ENCODE results near the gene FGD4. TPM values are rescaled to one million over a fixed set of nuclear protein-coding genes. Genes with fewer than 3 reads are reported as not detected.

The FGD4 gene
- total and polyA plus RNA-seq, 2 of the 4 experiments (the other 2 are of a cell fraction) = 2.1 to 8.8 TPM

DNA sequence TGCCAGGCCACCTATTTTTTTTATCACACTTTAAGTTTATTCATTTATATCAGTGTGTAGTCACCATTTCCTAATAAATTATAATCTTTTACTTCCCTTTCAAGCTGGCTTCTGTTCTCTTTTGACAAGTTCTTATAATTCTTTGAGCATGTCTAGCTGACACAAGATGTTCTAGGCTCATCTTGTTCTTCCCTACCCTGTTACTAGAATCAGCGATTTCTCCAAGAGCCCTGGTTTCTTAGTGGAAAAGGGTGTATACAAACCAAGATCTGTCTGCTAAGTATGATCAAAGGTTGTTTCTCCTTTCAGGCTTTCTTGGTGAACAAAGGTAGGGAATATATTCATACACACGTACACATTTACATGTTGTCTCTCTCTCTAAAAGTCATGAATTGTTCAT, 51.0 kb downstream of the FGD4 start:
- no peak overlapping the region for H2AK9ac ChIP-seq (replicated peaks; ENCODE audit: low read depth, low read length, poor library complexity)
- intact Hi-C loops (cut with micrococcal nuclease) = loop anchor here (10.0 kb wide), 1 partner anchor 796 kb away; the partner anchor contains the start of gene ETFBKMT
- no peak overlapping the region for H4K8ac ChIP-seq (ENCODE audit: low read depth in 2 of 2, low read length in 2 of 2)
- dilution Hi-C loops (cut with HindIII; ENCODE audit: low sequenced_read_pairs, unreplicated experiment) = no loop called here
- no peak overlapping the region for H3K9ac ChIP-seq (ENCODE audit: low read depth, low read length)
- no peak for DNase-seq
- H3K36me3 ChIP-seq (ENCODE audit: control insufficient read depth, insufficient read depth, low read length) = no peaks in the 10 kb centered on the region
- H3K23ac ChIP-seq (ENCODE audit: low read depth, low read length) = no peak overlapping the region
- TF ChIP-seq RCOR1 (IDR thresholded peaks at IDR 0.05; ENCODE audit: insufficient replicate concordance, low read length) (no peak), FOS (IDR thresholded peaks at IDR 0.05; ENCODE audit: low read depth, low read length) (no peak), RFX5 (IDR thresholded peaks at IDR 0.05; ENCODE audit: low read depth, low read length) (no peak), MAFK (IDR thresholded peaks at IDR 0.05; ENCODE audit: low read depth, low read length) (no peak), MXI1 (IDR thresholded peaks at IDR 0.05; ENCODE audit: borderline replicate concordance, low read depth, low read length) (no peak), NFE2L2 (IDR thresholded peaks at IDR 0.05; ENCODE audit: low read depth, low read length) (no peak), CEBPB (IDR thresholded peaks at IDR 0.05; ENCODE audit: low read depth, low read length) (no peak), CHD1 (IDR thresholded peaks at IDR 0.05; ENCODE audit: low read depth, low read length) (no peak), RAD21 (IDR thresholded peaks at IDR 0.05; ENCODE audit: low read length) (no peak), POLR2A (IDR thresholded peaks at IDR 0.05; ENCODE audit: low read depth, low read length) (no peak), MAZ (IDR thresholded peaks at IDR 0.05; ENCODE audit: borderline replicate concordance, low read depth, low read length) (no peak), BHLHE40 (IDR thresholded peaks at IDR 0.05; ENCODE audit: low read depth, low read length) (no peak), SMC3 (IDR thresholded peaks at IDR 0.05; ENCODE audit: low read depth, low read length) (no peak)
- TF ChIP-seq, protein P1, sequence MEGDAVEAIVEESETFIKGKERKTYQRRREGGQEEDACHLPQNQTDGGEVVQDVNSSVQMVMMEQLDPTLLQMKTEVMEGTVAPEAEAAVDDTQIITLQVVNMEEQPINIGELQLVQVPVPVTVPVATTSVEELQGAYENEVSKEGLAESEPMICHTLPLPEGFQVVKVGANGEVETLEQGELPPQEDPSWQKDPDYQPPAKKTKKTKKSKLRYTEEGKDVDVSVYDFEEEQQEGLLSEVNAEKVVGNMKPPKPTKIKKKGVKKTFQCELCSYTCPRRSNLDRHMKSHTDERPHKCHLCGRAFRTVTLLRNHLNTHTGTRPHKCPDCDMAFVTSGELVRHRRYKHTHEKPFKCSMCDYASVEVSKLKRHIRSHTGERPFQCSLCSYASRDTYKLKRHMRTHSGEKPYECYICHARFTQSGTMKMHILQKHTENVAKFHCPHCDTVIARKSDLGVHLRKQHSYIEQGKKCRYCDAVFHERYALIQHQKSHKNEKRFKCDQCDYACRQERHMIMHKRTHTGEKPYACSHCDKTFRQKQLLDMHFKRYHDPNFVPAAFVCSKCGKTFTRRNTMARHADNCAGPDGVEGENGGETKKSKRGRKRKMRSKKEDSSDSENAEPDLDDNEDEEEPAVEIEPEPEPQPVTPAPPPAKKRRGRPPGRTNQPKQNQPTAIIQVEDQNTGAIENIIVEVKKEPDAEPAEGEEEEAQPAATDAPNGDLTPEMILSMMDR (conservative IDR thresholded peaks at IDR 0.05; ENCODE audit: low read depth, low read length) = no peak
- TF ChIP-seq, protein P2, sequence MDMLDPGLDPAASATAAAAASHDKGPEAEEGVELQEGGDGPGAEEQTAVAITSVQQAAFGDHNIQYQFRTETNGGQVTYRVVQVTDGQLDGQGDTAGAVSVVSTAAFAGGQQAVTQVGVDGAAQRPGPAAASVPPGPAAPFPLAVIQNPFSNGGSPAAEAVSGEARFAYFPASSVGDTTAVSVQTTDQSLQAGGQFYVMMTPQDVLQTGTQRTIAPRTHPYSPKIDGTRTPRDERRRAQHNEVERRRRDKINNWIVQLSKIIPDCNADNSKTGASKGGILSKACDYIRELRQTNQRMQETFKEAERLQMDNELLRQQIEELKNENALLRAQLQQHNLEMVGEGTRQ (IDR thresholded peaks at IDR 0.05; ENCODE audit: low read depth, low read length) = no peak
- TF ChIP-seq, protein P3, sequence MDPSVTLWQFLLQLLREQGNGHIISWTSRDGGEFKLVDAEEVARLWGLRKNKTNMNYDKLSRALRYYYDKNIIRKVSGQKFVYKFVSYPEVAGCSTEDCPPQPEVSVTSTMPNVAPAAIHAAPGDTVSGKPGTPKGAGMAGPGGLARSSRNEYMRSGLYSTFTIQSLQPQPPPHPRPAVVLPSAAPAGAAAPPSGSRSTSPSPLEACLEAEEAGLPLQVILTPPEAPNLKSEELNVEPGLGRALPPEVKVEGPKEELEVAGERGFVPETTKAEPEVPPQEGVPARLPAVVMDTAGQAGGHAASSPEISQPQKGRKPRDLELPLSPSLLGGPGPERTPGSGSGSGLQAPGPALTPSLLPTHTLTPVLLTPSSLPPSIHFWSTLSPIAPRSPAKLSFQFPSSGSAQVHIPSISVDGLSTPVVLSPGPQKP (IDR thresholded peaks at IDR 0.05; ENCODE audit: borderline replicate concordance, low read depth, low read length) = no peak
- no peak overlapping the region for H3K18ac ChIP-seq (ENCODE audit: low read depth, low read length)
- H2BK20ac ChIP-seq (ENCODE audit: low read depth, low read length) = no peak overlapping the region
- no peaks in the 10 kb centered on the region for H3K27me3 ChIP-seq (ENCODE audit: control insufficient read depth, insufficient read depth, low read length)
- no peak overlapping the region for H3K4me2 ChIP-seq (ENCODE audit: low read depth, low read length)
- no peak overlapping the region for H4K5ac ChIP-seq (ENCODE audit: low read depth, low read length)
- no peak overlapping the region for H3K4me3 ChIP-seq (ENCODE audit: insufficient read depth, low read depth, low read length)
- H3K9me1 ChIP-seq (ENCODE audit: insufficient read depth, low read length) = 0 out of 2 replicates have a peak, but pooled peaks cover 8% of the 10 kb centered on the region
- no peaks in the 10 kb centered on the region for H4K20me1 ChIP-seq (ENCODE audit: insufficient read depth, low read length)
- ATAC-seq (ENCODE audit: low read depth) = no peak
- H3K27ac ChIP-seq (ENCODE audit: insufficient read depth, low read length) = no peak overlapping the region
- no peak overlapping the region for H2AK5ac ChIP-seq (ENCODE audit: low read depth, low read length)
- BruUV-seq (replicated peaks) = no TSS peak
- no peak overlapping the region for H2BK15ac ChIP-seq (ENCODE audit: low read depth, low read length)
- POLR2A ChIA-PET (ENCODE audit: unreplicated experiment) = no interaction called here
- no peak overlapping the region for H3K4ac ChIP-seq (ENCODE audit: low read depth, low read length)
- no peak overlapping the region for H2BK5ac ChIP-seq (ENCODE audit: low read depth, low read length, poor library complexity, severe bottlenecking)
- H2BK120ac ChIP-seq (ENCODE audit: low read depth, low read length) = no peak overlapping the region
- H3K14ac ChIP-seq (replicated peaks; ENCODE audit: low read depth, low read length) = no peak overlapping the region
- peaks cover 2% of the 10 kb centered on the region; the same call in 1 of the 2 replicates for H3K4me1 ChIP-seq (ENCODE audit: control insufficient read depth, insufficient read depth, low read length)
- H3K79me1 ChIP-seq (ENCODE audit: low read depth in 1 of 2, low read length in 2 of 2) = no peaks in the 10 kb centered on the region
- no peak overlapping the region for H2AFZ ChIP-seq (replicated peaks; ENCODE audit: low read length, poor library complexity)
- H4K91ac ChIP-seq (ENCODE audit: insufficient read depth, low read depth, low read length) = no peak overlapping the region
- WGBS, 2 experiments (ENCODE audit: extremely low coverage in 2 of 2, insufficient read length in 1 of 2) = no CpG with 5 or more reads among the region's 2 CpGs
- H3K9me3 ChIP-seq (ENCODE audit: control insufficient read depth, insufficient read depth, low read length) = no peaks in the 10 kb centered on the region
- no peak overlapping the region for H3K56ac ChIP-seq (ENCODE audit: extremely low read depth, insufficient read depth, low read length)
- CTCF ChIA-PET = no interaction called here
- in situ Hi-C loops (cut with MboI; ENCODE audit: low sequenced_read_pairs) = loop anchor here (25.0 kb wide), 1 partner anchor 1562 kb away; the partner anchor contains the start of gene ALG10

Measured in IMR-90 (cell line).